GM12892 (cell line): Measurements from ENCODE around the gene MN1.

ENCODE experiments used
- POLR2A ChIP-seq: IDR thresholded peaks from 2 replicates; pipeline ENCODE4 v1.6.1; 2011; ENCODE audit warnings: low read depth, low read length, control low read depth
- POLR2AphosphoS5 ChIP-seq: IDR thresholded peaks from 2 replicates; pipeline ENCODE4 v1.6.1; 2011; ENCODE audit warnings: low read depth, low read length, control low read depth

- TF ChIP-seq POLR2AphosphoS5 (no peak), POLR2A (no peak)
Measured at GRCh38 chr22:27777128-27777527, 24.4 kb downstream of the MN1 start.
